Adrenal gland (tissue), 12 donors: ENCODE results near the gene CCL28. TPM values are rescaled to one million over a fixed set of nuclear protein-coding genes. Genes with fewer than 3 reads are reported as not detected.
"Not testable (repeated sequence)": the region's sequence is repeated elsewhere in the genome, so short reads cannot be mapped to it uniquely, and the experiment has no call there.

ENCODE experiments used
- DNase-seq, 7 donors: peaks; one replicate each; pipeline ENCODE4 v3.0.0-alpha.2; 2019 to 2020
- H3K27ac ChIP-seq, 5 donors: fragments of 200-600 bp; sonication (generic) in 4 of 5; 1 replicate in 3 of 5; 2 replicates in 2 of 5; pipeline versions ENCODE4 v1.5.1 to v1.8.0; 2016 to 2020; ENCODE audit warnings: mild to moderate bottlenecking in 1 of 5
- H3K27me3 ChIP-seq: fragments of 200-600 bp; 2 replicates; pipeline ENCODE4 v1.8.0; 2021
- H3K36me3 ChIP-seq, 2 donors: fragments of 200-600 bp; replicated peaks in 1 of 2; 1 replicate in 1 of 2; 2 replicates in 1 of 2; pipeline versions ENCODE4 v1.5.1 to v1.8.0; 2018 to 2022
- H3K4me1 ChIP-seq, 2 donors: fragments of 200-600 bp; replicated peaks in 1 of 2; 1 replicate in 1 of 2; 2 replicates in 1 of 2; pipeline versions ENCODE4 v1.5.1 to v1.8.0; 2018 to 2021
- H3K4me3 ChIP-seq, 4 donors: fragments of 200-600 bp; sonication (generic) in 3 of 4; one replicate each; pipeline ENCODE4 v1.5.1; 2016 to 2018
- H3K9me3 ChIP-seq, 3 donors: fragments of 200-600 bp; sonication (generic) in 1 of 3; replicated peaks in 1 of 3; 1 replicate in 2 of 3; 2 replicates in 1 of 3; pipeline versions ENCODE4 v1.5.1 to v1.8.0; 2016 to 2021
- POLR2A ChIP-seq, 2 donors: fragments of 450-650 bp; IDR thresholded peaks; one replicate each; pipeline ENCODE4 v1.6.1; 2017; ENCODE audit warnings: antibody characterized with exemption in 2 of 2, mild to moderate bottlenecking in 2 of 2, moderate library complexity in 1 of 2
- WGBS, 4 donors: extraction: QIAGEN DNeasy Blood & Tissue Kit in 2 of 4; methylation state at CpG; one replicate each; pipeline versions ENCODE4 v1.1.5 to v1.1.7; 2013 to 2017; 5-methylcytosine and 5-hydroxymethylcytosine counted together
- intact Hi-C, 2 donors: fragments of 100-400 bp; cut with DNase I; formaldehyde crosslinking; loops; one replicate each; pipeline versions ENCODE4 v1.14.1 to v1.15.0; 2022 to 2023
- polyA plus RNA-seq, 3 donors: library from polyadenylated mRNA; stranded (reverse); fragments of 200-250 nt in 2 of 3; fragments of 350-450 nt in 1 of 3; fragmentation: Illumina TruSeq in 1 of 3; extraction: RNeasy Lipid Tissue Mini Kit (QIAGEN cat#74804) in 1 of 3; gene quantifications; one replicate each; pipeline ENCODE4 v1.2.3, GENCODE V29; 2013 to 2014
- total RNA-seq, 9 donors: library from RNA; depleted of rRNA in 4 of 9; stranded (reverse); fragments of >200 nt in 4 of 9; fragments of 120-200 nt in 1 of 9; fragmentation: NEBNext Ultra II Directional in 1 of 9; extraction: Animal tissue kit (Norgen Biotek cat#: 25700) in 1 of 9; gene quantifications; one replicate each; pipeline versions ENCODE4 v1.1.0 to v1.2.4, GENCODE V29; 2013 to 2023
- TF ChIP-seq, protein P1 (sequence below), 6 experiments: fragments of 450-650 bp in 4 of 6; fragments of 200-600 bp in 2 of 6; sonication (generic) in 1 of 6; IDR thresholded peaks; 1 replicate in 5 of 6; 2 replicates in 1 of 6; pipeline versions ENCODE4 v1.5.1 to v1.8.0; 2016 to 2021; ENCODE audit warnings: antibody characterized with exemption in 6 of 6, mild to moderate bottlenecking in 2 of 6, moderate library complexity in 1 of 6
- donor health status: healthy with polysubstance abuse.
- donor health status: Bipolar disorder and iron deficiency.
- donor health status: DM: yes; HTN: yes; CAD: no.
- donor health status: DM: no; HTN: no; CAD: no.
- donor health status: DM: no; HTN: no; CAD: no.
- donor health status: DM: yes; HTN: yes; CAD: no.

Gene CCL28
- total and polyA plus RNA-seq, 12 donors = 0.12 to 2.4 (median 1.00) TPM

DNA sequence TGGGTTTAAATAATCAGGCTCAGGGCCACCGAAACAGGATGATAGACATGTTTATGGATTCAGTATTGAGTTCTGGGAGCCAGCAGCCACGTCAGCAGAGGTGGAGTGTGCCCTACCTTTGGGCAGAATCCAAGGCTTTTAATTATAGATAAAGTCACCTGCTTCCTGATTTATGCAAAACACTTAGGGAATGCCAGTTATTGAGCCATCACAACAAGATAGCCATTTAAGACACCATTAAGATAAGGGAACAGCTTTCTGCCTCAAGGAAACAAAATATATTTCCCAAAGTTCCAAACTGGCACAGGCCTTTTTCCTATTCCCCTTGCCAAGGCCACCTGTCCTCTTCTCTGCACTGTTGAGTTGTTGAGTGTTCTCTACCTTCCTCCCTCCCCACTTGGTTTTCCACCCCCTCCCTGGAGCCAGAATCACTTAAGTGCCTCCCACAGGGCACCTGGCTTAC, 2.4 kb downstream of the CCL28 start:
- Histone ChIP-seq H3K9me3 (no peaks in the 10 kb centered on the region), H3K4me3 (no peak overlapping the region), H3K27me3 (no peaks in the 10 kb centered on the region), H3K4me1 (no peaks in the 10 kb centered on the region), H3K36me3 (no peaks in the 10 kb centered on the region), H3K27ac (no peak overlapping the region)
- intact Hi-C loops = no loop called here
- peak in 1 of 7 donors; percentile 12 for DNase-seq
- TF ChIP-seq, protein P1, sequence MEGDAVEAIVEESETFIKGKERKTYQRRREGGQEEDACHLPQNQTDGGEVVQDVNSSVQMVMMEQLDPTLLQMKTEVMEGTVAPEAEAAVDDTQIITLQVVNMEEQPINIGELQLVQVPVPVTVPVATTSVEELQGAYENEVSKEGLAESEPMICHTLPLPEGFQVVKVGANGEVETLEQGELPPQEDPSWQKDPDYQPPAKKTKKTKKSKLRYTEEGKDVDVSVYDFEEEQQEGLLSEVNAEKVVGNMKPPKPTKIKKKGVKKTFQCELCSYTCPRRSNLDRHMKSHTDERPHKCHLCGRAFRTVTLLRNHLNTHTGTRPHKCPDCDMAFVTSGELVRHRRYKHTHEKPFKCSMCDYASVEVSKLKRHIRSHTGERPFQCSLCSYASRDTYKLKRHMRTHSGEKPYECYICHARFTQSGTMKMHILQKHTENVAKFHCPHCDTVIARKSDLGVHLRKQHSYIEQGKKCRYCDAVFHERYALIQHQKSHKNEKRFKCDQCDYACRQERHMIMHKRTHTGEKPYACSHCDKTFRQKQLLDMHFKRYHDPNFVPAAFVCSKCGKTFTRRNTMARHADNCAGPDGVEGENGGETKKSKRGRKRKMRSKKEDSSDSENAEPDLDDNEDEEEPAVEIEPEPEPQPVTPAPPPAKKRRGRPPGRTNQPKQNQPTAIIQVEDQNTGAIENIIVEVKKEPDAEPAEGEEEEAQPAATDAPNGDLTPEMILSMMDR (IDR thresholded peaks at IDR 0.05) = no peak
- no peak for TF ChIP-seq POLR2A (IDR thresholded peaks at IDR 0.05)
- 43 to 70% (median 66%) methylated on average over 1 to 2 of the region's 2 CpGs for WGBS, 4 donors

DNA sequence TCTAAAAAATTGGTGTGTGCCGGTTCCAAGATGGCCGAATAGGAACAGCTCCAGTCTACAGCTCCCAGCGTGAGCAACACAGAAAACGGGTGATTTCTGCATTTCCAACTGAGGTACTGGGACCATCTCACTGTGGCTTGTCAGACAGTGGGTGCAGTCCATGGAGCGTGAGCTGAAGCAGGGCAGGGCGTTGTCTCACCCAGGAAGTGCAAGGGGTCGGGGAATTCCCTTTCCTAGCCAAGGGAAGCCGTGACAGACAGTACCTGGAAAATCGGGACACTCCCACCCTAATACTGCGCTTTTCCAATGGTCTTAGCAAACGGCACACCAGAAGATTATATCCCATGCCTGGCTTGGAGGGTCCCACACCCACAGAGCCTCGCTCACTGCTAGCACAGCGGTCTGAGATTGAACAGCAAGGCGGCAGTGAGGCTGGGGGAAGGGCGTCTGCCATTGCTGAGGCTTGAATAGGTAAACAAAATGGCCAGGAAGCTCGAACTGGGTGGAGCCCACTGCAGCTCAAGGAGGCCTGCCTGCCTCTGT, 9.6 kb downstream of the CCL28 start:
- H3K27me3 ChIP-seq, H3K4me1 ChIP-seq, H3K4me3 ChIP-seq, DNase-seq, H3K9me3 ChIP-seq, H3K36me3 ChIP-seq, H3K27ac ChIP-seq, intact Hi-C loops: not testable (repeated sequence)
- WGBS, 4 donors = 83 to 90% (median 87%) methylated on average over 16 of the region's 16 CpGs

DNA sequence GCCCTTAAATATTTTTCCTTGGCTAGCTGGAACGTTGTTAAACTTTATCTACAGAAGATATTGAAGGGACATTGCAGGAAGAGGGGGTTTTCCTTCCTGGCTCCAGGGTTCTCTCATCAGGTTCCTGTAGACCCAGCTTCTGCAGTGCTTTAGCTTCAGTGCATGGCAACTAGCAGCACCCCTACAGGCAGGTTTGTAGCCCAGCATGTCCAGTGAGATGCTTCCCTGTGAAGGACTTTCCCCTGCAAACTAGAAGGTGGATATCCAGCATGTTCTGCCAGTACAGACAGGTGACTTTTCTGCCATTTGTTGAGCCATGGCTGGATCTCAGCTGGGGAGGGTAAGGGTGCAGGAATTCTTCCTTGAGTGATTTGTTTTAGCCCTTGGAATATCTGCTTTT, 10.4 kb downstream of the CCL28 start:
- H3K4me1 ChIP-seq = peaks cover 0 to 3% of the 10 kb centered on the region in 2 donors
- intact Hi-C loops = no loop called here
- no peaks in the 10 kb centered on the region for H3K9me3 ChIP-seq
- H3K27me3 ChIP-seq = peaks cover 3% of the 10 kb centered on the region
- no peak overlapping the region for H3K4me3 ChIP-seq
- no peaks in the 10 kb centered on the region for H3K36me3 ChIP-seq
- no peak for DNase-seq
- WGBS, 4 donors = 55 to 72% (median 59%) methylated on average over 1 of the region's 1 CpG
- H3K27ac ChIP-seq = no peak overlapping the region
- TF ChIP-seq, protein P1 (IDR thresholded peaks at IDR 0.05) = no peak
- no peak for TF ChIP-seq POLR2A (IDR thresholded peaks at IDR 0.05)

DNA sequence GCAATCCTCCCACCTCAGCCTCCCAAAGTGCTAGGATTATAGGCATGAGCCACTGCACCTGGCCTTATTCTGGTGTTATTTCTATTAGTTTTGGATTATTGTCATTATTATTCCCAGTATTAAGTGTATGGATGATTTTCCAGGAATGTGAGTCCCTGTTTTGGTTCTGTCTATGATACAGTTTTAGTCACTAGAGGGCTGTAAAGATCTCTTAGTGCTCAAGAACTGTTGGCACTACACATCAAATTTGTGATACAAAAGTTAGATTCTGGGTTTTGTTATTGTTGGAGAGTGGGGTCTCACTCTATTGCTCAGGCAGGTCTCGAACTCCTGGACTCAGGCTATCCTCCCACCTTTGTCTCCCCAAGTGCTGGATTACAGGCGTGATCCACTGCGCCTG, 12.1 kb downstream of the CCL28 start:
- TF ChIP-seq POLR2A (IDR thresholded peaks at IDR 0.05) = no peak
- TF ChIP-seq, protein P1 (IDR thresholded peaks at IDR 0.05) = peak in 2 of 6 experiments; percentile 13 to 17
- Histone ChIP-seq H3K27me3 (peaks cover 3% of the 10 kb centered on the region), H3K36me3 (no peaks in the 10 kb centered on the region), H3K27ac (no peak overlapping the region), H3K4me1 (peaks cover 0 to 5% of the 10 kb centered on the region in 2 donors), H3K4me3 (no peak overlapping the region), H3K9me3 (no peaks in the 10 kb centered on the region)
- intact Hi-C loops = no loop called here
- no peak for DNase-seq
- WGBS, 4 donors = 72 to 77% (median 73%) methylated on average over 3 of the region's 3 CpGs

DNA sequence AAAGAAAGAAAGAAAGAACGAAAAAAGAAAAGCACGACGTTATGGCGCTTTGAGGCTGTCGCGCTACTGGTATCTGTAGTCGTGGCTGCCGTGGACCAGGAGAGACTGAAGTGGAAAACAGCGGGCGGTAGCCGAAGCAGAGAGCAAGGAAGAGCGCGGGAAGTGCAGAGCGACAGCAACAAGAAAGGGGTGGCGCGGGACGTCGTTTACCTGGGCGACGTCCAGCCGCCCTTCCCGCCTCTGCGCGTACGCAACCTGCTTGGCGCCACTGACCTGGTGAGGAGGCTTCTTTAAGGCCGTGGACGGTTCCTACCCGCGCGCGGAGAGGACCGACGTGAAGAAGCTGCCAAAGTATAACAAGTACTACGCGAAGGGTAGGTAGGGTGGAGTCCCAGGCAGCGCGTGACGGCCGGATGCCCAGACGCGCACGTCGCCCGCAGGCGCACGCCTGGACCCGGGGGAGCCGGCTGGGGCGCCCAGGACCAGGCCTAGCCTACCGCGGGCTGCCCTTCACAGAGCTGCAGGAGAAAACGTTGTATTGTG, 15.4 kb downstream of the CCL28 start:
- peak overlapping the region in 3 of 4 donors; percentile 13 to 57 (median 33) for H3K4me3 ChIP-seq
- no peaks in the 10 kb centered on the region for H3K9me3 ChIP-seq
- no peaks in the 10 kb centered on the region for H3K36me3 ChIP-seq
- H3K27ac ChIP-seq = peak overlapping the region in 2 of 5 donors; percentile 26 to 33
- WGBS, 4 donors = 4 to 8% (median 6%) methylated on average over 36 to 53 of the region's 53 CpGs
- peak in 5 of 7 donors; percentile 11 to 53 (median 25) for DNase-seq
- peaks cover 0 to 5% of the 10 kb centered on the region in 2 donors for H3K4me1 ChIP-seq
- TF ChIP-seq, protein P1 (IDR thresholded peaks at IDR 0.05) = no peak
- TF ChIP-seq POLR2A (IDR thresholded peaks at IDR 0.05) = no peak
- H3K27me3 ChIP-seq = peaks cover 3% of the 10 kb centered on the region
- intact Hi-C loops = loop anchor here in 1 of 2 donors (10.0 kb wide), 1 partner anchor 292 kb away; no protein-coding TSS in a partner anchor
